GM18951 (cell line): ENCODE results near the gene RGS5.

Experiments
- POLR2A ChIP-seq: IDR thresholded peaks from 4 replicates; pipeline ENCODE4 v1.6.1; 2011; ENCODE audit warnings: mild to moderate bottlenecking; ENCODE audit not compliant: insufficient read length, insufficient read depth; ENCODE audit errors: extremely low read depth
- in situ Hi-C: fragments of 300-500 bp; cut with MboI; formaldehyde crosslinking; loops from one replicate; pipeline ENCODE4 v1.12.0; 2022; ENCODE audit warnings: low sequenced_read_pairs, mixed read lengths, inconsistent platforms; ENCODE audit not compliant: unreplicated experiment

Gene RGS5

GRCh38 chr1:163107655-163108054 is 95.1 kb downstream of the RGS5 start:
- TF ChIP-seq POLR2A = no peak
- in situ Hi-C loops = no loop called here

GRCh38 chr1:163106364-163106987 is 96.2 kb downstream of the RGS5 start:
- no peak for TF ChIP-seq POLR2A
- in situ Hi-C loops = no loop called here

GRCh38 chr1:163104385-163105099 is 98.2 kb downstream of the RGS5 start:
- TF ChIP-seq POLR2A = no peak
- in situ Hi-C loops = no loop called here

DNA sequence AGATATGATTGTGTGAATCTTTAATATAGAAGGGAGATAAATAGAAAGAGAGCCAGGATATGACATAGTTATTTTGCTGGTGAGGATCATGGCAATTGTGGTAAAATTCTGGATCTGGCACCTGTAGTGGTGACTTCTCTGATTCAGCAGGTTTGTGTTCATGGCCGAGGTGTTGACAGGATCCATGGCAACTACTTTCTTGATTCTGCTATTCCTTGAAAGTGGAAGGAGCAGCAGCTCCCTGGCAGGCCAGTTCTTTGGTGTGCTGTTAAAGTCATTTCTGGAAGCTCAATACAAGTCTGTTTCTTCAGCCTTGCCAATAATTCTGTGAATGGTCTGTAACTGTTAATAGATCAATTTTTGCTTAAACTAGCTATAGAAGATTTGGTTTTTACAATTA is 100.1 kb downstream of the RGS5 start:
- TF ChIP-seq POLR2A = no peak
- in situ Hi-C loops = no loop called here

DNA sequence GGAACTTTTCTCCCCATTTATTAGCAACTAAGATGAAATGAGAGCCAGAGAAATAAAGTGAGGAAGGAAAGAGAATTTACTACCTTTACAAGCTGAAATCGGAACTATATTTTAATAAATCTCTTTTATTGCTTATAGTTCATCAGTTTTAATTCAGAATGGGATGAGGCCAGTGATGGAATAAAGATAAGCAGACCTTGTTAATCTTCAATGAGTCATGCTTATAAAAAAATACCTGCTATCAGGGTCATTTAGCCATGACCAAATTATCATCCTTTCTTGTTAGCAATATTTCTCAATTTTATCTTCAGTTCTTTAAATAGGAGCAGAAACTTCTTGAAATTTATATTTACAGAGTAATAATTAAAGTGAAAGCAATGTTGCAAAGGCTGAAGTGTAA is 107.5 kb downstream of the RGS5 start:
- in situ Hi-C loops = no loop called here
- TF ChIP-seq POLR2A = no peak

GRCh38 chr1:163094589-163094988 is 108.1 kb downstream of the RGS5 start:
- in situ Hi-C loops = no loop called here
- TF ChIP-seq POLR2A = no peak

GRCh38 chr1:163094182-163094581 is 108.5 kb downstream of the RGS5 start:
- in situ Hi-C loops = no loop called here
- no peak for TF ChIP-seq POLR2A

DNA sequence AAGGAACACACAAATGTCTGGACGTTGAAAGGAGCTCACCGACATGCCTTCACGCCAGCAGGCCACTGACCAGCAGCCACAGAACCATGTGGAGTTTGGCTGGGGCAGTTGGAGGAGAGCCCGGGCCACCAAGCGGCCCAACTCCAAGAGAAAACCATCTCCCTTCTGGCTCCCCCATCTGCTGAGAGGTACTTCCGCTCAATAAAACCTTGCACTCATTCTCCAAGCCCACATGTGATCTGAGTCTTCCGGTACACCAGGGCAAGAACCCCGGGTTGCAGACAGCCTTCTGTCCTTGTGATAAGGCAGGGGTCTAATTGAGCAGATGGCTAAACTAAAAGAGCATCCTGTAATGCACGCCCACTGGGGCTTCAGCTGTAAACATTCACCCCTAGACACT is 109.1 kb downstream of the RGS5 start:
- in situ Hi-C loops = no loop called here
- TF ChIP-seq POLR2A = no peak

- no peak for TF ChIP-seq POLR2A
- in situ Hi-C loops = no loop called here
Measured at GRCh38 chr1:163093169-163093568, 109.5 kb downstream of the RGS5 start.
